Astrocyte (in vitro differentiated cells and primary cell): ENCODE data around the gene USP49.

ENCODE experiments used
- CTCF ChIP-seq: IDR thresholded peaks from 2 replicates; pipeline ENCODE4 v1.5.1; 2011; ENCODE audit warnings: low read depth, mild to moderate bottlenecking, inconsistent platforms, low read length, moderate library complexity; ENCODE audit not compliant: insufficient read depth
- EZH2 ChIP-seq: IDR thresholded peaks from 2 replicates; pipeline ENCODE4 v1.6.1; 2012; ENCODE audit warnings: mild to moderate bottlenecking, low read length, inconsistent platforms; ENCODE audit not compliant: insufficient read depth

- TF ChIP-seq CTCF (no peak), EZH2 (no peak)
Measured at GRCh38 chr6:41796474-41796873, 98.7 kb downstream of the USP49 start.
